ENCODE measurements around the gene PLA2G4D. TPM values are rescaled to one million over a fixed set of nuclear protein-coding genes. Genes with fewer than 3 reads are reported as not detected.

PLA2G4D gene
- total RNA-seq, 1 donor from 2014 or later = 0.17 TPM

DNA sequence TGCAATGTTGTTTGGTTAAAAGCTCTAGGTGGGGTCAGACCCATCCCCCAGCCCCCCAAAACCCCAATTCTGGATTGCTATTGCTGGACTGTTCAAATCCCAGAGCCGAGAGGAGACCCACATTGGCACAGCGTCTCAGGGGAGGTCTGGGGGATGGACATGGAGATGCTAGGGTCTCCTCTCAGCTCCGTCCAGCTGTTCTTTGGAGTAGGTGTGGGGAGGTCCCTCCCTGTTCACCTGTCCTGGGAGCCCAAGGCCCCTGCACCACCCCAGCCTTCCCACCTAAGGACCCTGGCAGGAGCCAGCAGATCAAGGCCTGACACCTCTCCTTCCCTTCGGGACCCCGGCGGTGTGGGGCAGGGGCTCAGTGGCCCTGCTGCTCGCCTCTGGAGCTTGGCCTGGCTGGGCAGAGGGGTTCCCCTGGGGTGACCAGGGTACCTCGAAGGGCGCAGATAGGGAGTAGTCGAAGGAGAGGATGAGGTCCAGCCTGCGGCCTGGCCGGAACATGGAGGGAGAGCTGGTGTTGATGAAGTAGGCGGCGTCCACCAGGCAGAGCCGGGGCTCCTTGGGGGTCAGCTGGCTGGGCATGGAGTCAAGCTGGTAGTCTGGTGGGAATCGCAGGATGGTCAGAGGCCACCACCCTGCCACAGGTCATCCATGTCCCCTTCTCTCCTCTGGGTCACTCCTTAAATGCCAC, 23.9 kb downstream of the PLA2G4D start:
- DNase-seq = no peak

- DNase-seq = no peak
Observed at GRCh38 chr15:42069496-42070278, 24.7 kb downstream of the PLA2G4D start.

- DNase-seq = no peak
Observed at GRCh38 chr15:42069025-42069424, 25.3 kb downstream of the PLA2G4D start.

DNA sequence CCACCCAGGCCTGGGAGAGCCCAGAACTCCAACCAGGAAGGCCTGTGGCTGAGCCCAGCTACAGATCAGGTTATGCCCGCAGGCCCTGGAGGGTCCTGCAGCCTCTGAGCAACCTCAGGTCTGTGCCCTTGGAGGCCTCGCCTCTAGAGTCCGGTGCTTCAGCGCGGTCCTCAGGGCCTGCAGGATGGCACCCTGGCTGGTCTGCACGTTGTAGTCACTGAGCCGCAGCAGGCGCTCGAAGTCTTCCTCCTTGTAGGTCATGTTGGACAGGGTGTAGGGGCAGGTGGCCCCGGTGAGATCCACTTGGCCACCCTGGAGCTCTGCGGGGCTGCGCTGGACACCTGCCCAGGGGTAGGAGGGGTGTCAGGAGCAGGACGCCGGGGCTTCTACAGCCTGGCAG, 25.8 kb downstream of the PLA2G4D start:
- no peak for DNase-seq

DNA sequence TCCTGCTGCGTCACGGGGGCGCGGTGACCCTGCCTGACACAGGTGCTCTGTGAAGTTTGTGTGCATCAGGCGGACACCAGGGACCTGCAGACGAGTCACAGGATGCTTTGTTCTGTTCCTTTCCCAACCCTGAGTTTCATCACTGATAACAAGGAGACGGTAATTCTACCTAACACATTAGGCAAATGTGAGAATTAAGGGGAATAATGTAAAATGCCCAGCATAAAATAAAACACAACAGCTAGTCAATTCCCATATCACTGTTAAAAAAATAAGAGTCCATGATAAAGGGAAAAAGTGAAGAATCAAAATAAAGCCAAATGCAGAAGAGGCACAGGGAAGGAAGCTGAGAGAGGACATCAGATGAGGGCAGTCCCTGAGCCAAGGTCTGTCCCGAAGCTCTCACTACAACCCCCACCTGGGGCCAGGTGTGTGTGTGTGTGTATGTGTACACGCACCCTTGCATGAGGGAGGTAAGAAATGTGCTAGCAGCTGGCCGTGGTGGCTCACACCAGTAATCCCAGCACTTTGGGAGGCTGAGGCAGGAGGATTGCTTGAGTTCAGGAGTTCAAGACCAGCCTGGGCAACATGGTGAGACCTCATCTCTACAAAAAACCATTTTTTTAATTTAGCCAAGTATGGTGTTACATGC, 27.5 kb downstream of the PLA2G4D start:
- no peak for DNase-seq

- DNase-seq = no peak
Observed at GRCh38 chr15:42065468-42065867, 28.9 kb downstream of the PLA2G4D start.

DNA sequence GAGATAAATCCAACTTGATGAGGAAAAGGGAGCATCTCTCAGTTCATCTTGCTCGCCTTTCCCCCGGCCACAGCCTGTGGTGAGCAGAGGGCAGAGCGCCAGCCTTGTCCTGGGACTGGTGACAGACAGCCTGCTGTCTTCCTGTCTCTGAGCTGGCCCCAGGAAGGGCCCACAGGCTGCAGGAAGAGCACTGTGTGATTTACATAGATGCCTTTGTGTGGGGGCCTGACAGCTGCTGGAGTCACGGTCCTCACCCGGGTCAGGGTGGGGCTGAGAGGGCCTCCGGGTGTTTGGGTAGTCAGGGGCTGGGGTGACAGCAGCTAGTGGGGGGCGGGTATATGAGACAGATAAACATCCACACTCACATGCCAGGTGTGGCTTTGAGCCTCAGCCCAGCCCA, 29.3 kb downstream of the PLA2G4D start:
- DNase-seq = peak; percentile 41

- DNase-seq = no peak
Observed at GRCh38 chr15:42064271-42064670, 30.1 kb downstream of the PLA2G4D start.

- DNase-seq = no peak
Observed at GRCh38 chr15:42063122-42063848, 31.1 kb downstream of the PLA2G4D start.

- no peak for DNase-seq
Observed at GRCh38 chr15:42062284-42062806, 32.0 kb downstream of the PLA2G4D start.

- no peak for DNase-seq
Observed at GRCh38 chr15:42060797-42061196, 33.6 kb downstream of the PLA2G4D start.

GRCh38 chr15:42060477-42060763, 33.9 kb downstream of the PLA2G4D start:
- DNase-seq = no peak

DNA sequence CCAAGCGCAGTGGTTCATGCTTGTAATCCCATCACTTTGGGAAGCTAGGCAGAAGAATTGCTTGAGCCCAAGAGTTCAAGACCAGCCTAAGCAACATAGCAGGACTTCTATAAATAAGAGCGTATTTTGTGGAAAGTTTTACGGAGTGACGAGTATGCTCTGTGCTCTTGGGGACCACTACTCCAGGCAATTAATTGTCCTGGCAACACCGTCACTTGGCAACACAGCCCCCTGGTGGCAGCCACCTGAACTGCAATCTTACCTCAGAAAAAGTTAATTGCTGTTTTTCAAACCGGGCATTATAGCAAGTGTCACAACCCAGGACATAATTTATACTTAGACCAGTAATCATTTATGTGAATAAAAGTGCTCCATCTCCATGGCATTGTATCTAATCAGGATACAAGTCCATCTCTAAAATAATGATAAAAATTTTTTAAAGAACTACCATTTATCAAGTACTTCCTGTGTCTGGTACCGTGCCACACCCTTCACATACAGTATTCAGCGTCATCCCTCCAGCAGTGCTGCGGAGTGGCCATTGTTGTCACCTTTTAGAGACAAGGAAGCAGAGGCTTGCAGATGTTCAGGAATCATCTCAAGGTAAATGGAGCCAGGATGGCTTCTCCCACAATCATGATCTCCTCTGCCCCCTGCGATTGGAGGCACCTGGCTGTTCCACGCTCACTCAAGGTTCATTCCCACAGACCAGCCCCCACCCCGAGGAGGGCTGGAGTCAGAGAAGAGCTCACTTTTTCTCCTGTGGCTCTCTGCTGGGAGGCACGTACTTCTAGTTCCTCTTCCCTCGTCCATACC, 34.5 kb downstream of the PLA2G4D start:
- DNase-seq = peak; percentile 76

GRCh38 chr15:42058791-42059190, 35.6 kb downstream of the PLA2G4D start:
- DNase-seq = no peak

DNA sequence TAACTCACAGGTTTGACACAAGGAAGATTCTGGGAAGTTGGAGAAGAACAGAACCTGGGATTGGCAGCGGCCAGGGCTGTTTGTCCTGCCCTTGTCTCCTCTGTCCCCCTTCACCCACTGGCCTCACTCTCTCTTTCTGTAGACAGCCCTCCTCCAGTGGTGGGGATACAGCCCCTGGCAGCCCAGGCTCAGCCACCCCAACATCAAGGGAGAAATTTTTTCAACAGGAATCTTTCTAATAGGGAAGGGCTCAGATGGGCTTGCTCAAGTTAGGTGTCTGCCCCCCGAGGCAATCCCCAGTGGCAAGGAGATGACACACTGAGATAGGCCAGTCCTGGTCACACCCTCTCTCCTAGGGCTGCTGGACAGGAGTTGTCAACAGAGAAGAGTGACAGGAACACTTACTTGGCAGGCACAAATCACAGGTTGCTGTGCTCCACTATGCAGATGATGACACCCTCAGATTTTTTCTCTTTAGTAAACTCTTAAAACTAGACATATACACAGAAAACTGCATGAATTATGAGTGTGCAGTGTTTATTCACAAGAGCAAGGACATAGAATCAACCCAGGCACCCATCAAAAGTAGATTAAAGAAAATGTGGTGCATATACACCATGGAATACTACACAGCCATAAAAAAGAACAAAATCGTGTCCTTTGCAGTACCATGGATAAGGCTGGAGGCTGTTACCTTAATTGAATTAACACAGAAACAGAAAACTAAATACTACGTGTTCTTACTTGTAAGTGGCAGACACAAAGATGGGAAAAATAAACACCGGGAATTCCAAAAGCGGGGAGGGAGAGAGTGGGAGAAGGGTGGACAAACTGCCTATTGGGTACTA, 36.3 kb downstream of the PLA2G4D start:
- no peak for DNase-seq

GRCh38 chr15:42056934-42057798, 37.2 kb downstream of the PLA2G4D start:
- DNase-seq = peak; percentile 91

- DNase-seq = no peak
Observed at GRCh38 chr15:42053914-42054313, 40.4 kb downstream of the PLA2G4D start.

GRCh38 chr15:42053010-42053409, 41.4 kb downstream of the PLA2G4D start:
- no peak for DNase-seq

GRCh38 chr15:42050484-42051255, 43.7 kb downstream of the PLA2G4D start:
- no peak for DNase-seq

Data from dermis blood vessel endothelial cell (primary cell).